AG04450 (cell line): Measurements from ENCODE around the gene SFMBT2. TPM values are rescaled to one million over a fixed set of nuclear protein-coding genes. Genes with fewer than 3 reads are reported as not detected.
"Not testable (repeated sequence)": the region's sequence is repeated elsewhere in the genome, so short reads cannot be mapped to it uniquely, and the experiment has no call there.

Experiments
- CTCF ChIA-PET: fragments of 300-600, 350-600 bp; formaldehyde crosslinking; extraction: SDS; loops from one replicate; lab custom pipeline; 2022; ENCODE audit warnings: antibody characterized with exemption, inconsistent platforms; lab: Charles Lee
- POLR2A ChIA-PET: fragments of 350-600 bp; formaldehyde crosslinking; extraction: SDS; loops from one replicate; lab custom pipeline; 2021; ENCODE audit warnings: antibody characterized with exemption, inconsistent platforms; lab: Yijun Ruan, JAX
- DNase-seq: peaks from one replicate; pipeline ENCODE4 v3.0.0-alpha.2; 2011; ENCODE audit warnings: low read depth, low spot score
- H3K27ac ChIP-seq: one replicate; pipeline ENCODE4 v1.5.1; 2012; ENCODE audit warnings: low read depth, low read length, control low read depth
- H3K27me3 ChIP-seq: one replicate; pipeline ENCODE4 v1.6.0; 2012; ENCODE audit warnings: low read length; ENCODE audit not compliant: control insufficient read depth, insufficient read depth
- H3K4me3 ChIP-seq: 2 replicates; pipeline ENCODE4 v1.5.1; 2011; ENCODE audit warnings: mild to moderate bottlenecking, low read depth, low read length, control low read depth
- H3K9me3 ChIP-seq: 2 replicates; pipeline ENCODE4 v1.5.1; 2012; ENCODE audit warnings: low read length; ENCODE audit not compliant: control insufficient read depth, insufficient read depth
- CTCF ChIP-seq: IDR thresholded peaks from 2 replicates; pipeline ENCODE4 v1.5.1; 2011; ENCODE audit warnings: low read depth, low read length, control low read depth, inconsistent platforms
- polyA plus RNA-seq: library from polyadenylated mRNA; depleted of rRNA; stranded (reverse); fragments of >200 nt; gene quantifications from 2 replicates; pipeline ENCODE4 v1.2.3, GENCODE V29; 2011

SFMBT2 gene
- polyA plus RNA-seq, 1 experiment, result 1.4 TPM

- Histone ChIP-seq H3K27me3 (no peaks in the 10 kb centered on the region), H3K9me3 (peaks cover 6% of the 10 kb centered on the region), H3K4me3 (no peak overlapping the region), H3K27ac (no peak overlapping the region)
- ChIA-PET CTCF (no interaction called here), POLR2A (no interaction called here)
- DNase-seq, result no peak
- no peak for TF ChIP-seq CTCF
These were observed 217.5 kb downstream of the SFMBT2 start for GRCh38 chr10:7193369-7193768.

GRCh38 chr10:7192831-7193361 lies 217.9 kb downstream of the SFMBT2 start:
- no peak for TF ChIP-seq CTCF
- no peak overlapping the region for H3K27ac ChIP-seq
- ChIA-PET CTCF (no interaction called here), POLR2A (no interaction called here)
- H3K27me3 ChIP-seq, result no peaks in the 10 kb centered on the region
- no peak overlapping the region for H3K4me3 ChIP-seq
- peaks cover 6% of the 10 kb centered on the region for H3K9me3 ChIP-seq
- no peak for DNase-seq

GRCh38 chr10:7192061-7192460 lies 218.8 kb downstream of the SFMBT2 start:
- H3K27ac ChIP-seq, result no peak overlapping the region
- no peak for TF ChIP-seq CTCF
- H3K4me3 ChIP-seq, result no peak overlapping the region
- CTCF ChIA-PET, result no interaction called here
- DNase-seq, result no peak
- peaks cover 6% of the 10 kb centered on the region for H3K9me3 ChIP-seq
- POLR2A ChIA-PET, result no interaction called here
- no peaks in the 10 kb centered on the region for H3K27me3 ChIP-seq

GRCh38 chr10:7190772-7191171 lies 220.1 kb downstream of the SFMBT2 start:
- DNase-seq, CTCF ChIA-PET, POLR2A ChIA-PET: not testable (repeated sequence)

GRCh38 chr10:7189909-7190308 lies 220.9 kb downstream of the SFMBT2 start:
- CTCF ChIA-PET, result no interaction called here

More at GRCh38 chr10:7190772-7191171, 220.1 kb downstream of the SFMBT2 start:
- H3K4me3 ChIP-seq, H3K9me3 ChIP-seq, H3K27me3 ChIP-seq, H3K27ac ChIP-seq: not testable (repeated sequence)

More at GRCh38 chr10:7189909-7190308, 220.9 kb downstream of the SFMBT2 start:
- Histone ChIP-seq H3K9me3 (peaks cover 3% of the 10 kb centered on the region; the same call in 1 of the 2 replicates), H3K27me3 (no peaks in the 10 kb centered on the region), H3K4me3 (no peak overlapping the region), H3K27ac (no peak overlapping the region)
- POLR2A ChIA-PET, result no interaction called here
- no peak for TF ChIP-seq CTCF
- DNase-seq, result no peak
